ENCODE measurements around the gene CDKAL1. TPM values are rescaled to one million over a fixed set of nuclear protein-coding genes. Genes with fewer than 3 reads are reported as not detected.

CDKAL1 gene
- total RNA-seq, 1 experiment from 2014 or later, result 24.4 TPM

- DNase-seq, result no peak
- H3K36me3 ChIP-seq (replicated peaks; ENCODE audit: control insufficient read depth, insufficient read depth, low read length), result no peaks in the 10 kb centered on the region
- H3K4me3 ChIP-seq (ENCODE audit: insufficient read depth, low read depth, low read length), result no peak overlapping the region
- no peaks in the 10 kb centered on the region for H3K27me3 ChIP-seq (ENCODE audit: control insufficient read depth, insufficient read depth, low read length)
These were observed 335.8 kb downstream of the CDKAL1 start for GRCh38 chr6:20870021-20870420.

- no peaks in the 10 kb centered on the region for H3K36me3 ChIP-seq (replicated peaks; ENCODE audit: control insufficient read depth, insufficient read depth, low read length)
- no peak for DNase-seq
- H3K4me3 ChIP-seq (ENCODE audit: insufficient read depth, low read depth, low read length), result no peak overlapping the region
- H3K27me3 ChIP-seq (ENCODE audit: control insufficient read depth, insufficient read depth, low read length), result no peaks in the 10 kb centered on the region
These were observed 336.2 kb downstream of the CDKAL1 start for GRCh38 chr6:20870493-20870892.

GRCh38 chr6:20873425-20874190 is 339.4 kb downstream of the CDKAL1 start:
- no peaks in the 10 kb centered on the region for H3K27me3 ChIP-seq (ENCODE audit: control insufficient read depth, insufficient read depth, low read length)
- no peak overlapping the region for H3K4me3 ChIP-seq (ENCODE audit: insufficient read depth, low read depth, low read length)
- DNase-seq, result peak; percentile 30
- H3K36me3 ChIP-seq (replicated peaks; ENCODE audit: control insufficient read depth, insufficient read depth, low read length), result no peaks in the 10 kb centered on the region

- H3K4me3 ChIP-seq (ENCODE audit: insufficient read depth, low read depth, low read length), result no peak overlapping the region
- peak; percentile 25 for DNase-seq
- H3K36me3 ChIP-seq (replicated peaks; ENCODE audit: control insufficient read depth, insufficient read depth, low read length), result no peaks in the 10 kb centered on the region
- H3K27me3 ChIP-seq (ENCODE audit: control insufficient read depth, insufficient read depth, low read length), result no peaks in the 10 kb centered on the region
These were observed 341.2 kb downstream of the CDKAL1 start for GRCh38 chr6:20875369-20875963.

- no peak for DNase-seq
- no peaks in the 10 kb centered on the region for H3K36me3 ChIP-seq (replicated peaks; ENCODE audit: control insufficient read depth, insufficient read depth, low read length)
These were observed 341.8 kb downstream of the CDKAL1 start for GRCh38 chr6:20876036-20876435.

GRCh38 chr6:20876561-20876960 is 342.3 kb downstream of the CDKAL1 start:
- no peaks in the 10 kb centered on the region for H3K27me3 ChIP-seq (ENCODE audit: control insufficient read depth, insufficient read depth, low read length)
- H3K4me3 ChIP-seq (ENCODE audit: insufficient read depth, low read depth, low read length), result no peak overlapping the region
- H3K36me3 ChIP-seq (replicated peaks; ENCODE audit: control insufficient read depth, insufficient read depth, low read length), result no peaks in the 10 kb centered on the region
- no peak for DNase-seq

More at GRCh38 chr6:20876036-20876435, 341.8 kb downstream of the CDKAL1 start:
- Histone ChIP-seq H3K4me3 (ENCODE audit: insufficient read depth, low read depth, low read length) (no peak overlapping the region), H3K27me3 (ENCODE audit: control insufficient read depth, insufficient read depth, low read length) (no peaks in the 10 kb centered on the region)

GRCh38 chr6:20877008-20877937 is 343.0 kb downstream of the CDKAL1 start:
- Histone ChIP-seq H3K27me3 (ENCODE audit: control insufficient read depth, insufficient read depth, low read length) (no peaks in the 10 kb centered on the region), H3K4me3 (ENCODE audit: insufficient read depth, low read depth, low read length) (no peak overlapping the region), H3K36me3 (replicated peaks; ENCODE audit: control insufficient read depth, insufficient read depth, low read length) (no peaks in the 10 kb centered on the region)
- DNase-seq, result no peak

GRCh38 chr6:20879121-20879520 is 344.9 kb downstream of the CDKAL1 start:
- no peaks in the 10 kb centered on the region for H3K36me3 ChIP-seq (replicated peaks; ENCODE audit: control insufficient read depth, insufficient read depth, low read length)
- no peaks in the 10 kb centered on the region for H3K27me3 ChIP-seq (ENCODE audit: control insufficient read depth, insufficient read depth, low read length)
- DNase-seq, result no peak
- H3K4me3 ChIP-seq (ENCODE audit: insufficient read depth, low read depth, low read length), result no peak overlapping the region

GRCh38 chr6:20879526-20879925 is 345.3 kb downstream of the CDKAL1 start:
- Histone ChIP-seq H3K27me3 (ENCODE audit: control insufficient read depth, insufficient read depth, low read length) (no peaks in the 10 kb centered on the region), H3K4me3 (ENCODE audit: insufficient read depth, low read depth, low read length) (no peak overlapping the region), H3K36me3 (replicated peaks; ENCODE audit: control insufficient read depth, insufficient read depth, low read length) (no peaks in the 10 kb centered on the region)
- no peak for DNase-seq

- DNase-seq, result no peak
- H3K27me3 ChIP-seq (ENCODE audit: control insufficient read depth, insufficient read depth, low read length), result no peaks in the 10 kb centered on the region
- no peaks in the 10 kb centered on the region for H3K36me3 ChIP-seq (replicated peaks; ENCODE audit: control insufficient read depth, insufficient read depth, low read length)
- H3K4me3 ChIP-seq (ENCODE audit: insufficient read depth, low read depth, low read length), result no peak overlapping the region
These were observed 347.1 kb downstream of the CDKAL1 start for GRCh38 chr6:20881365-20881764.

- H3K27me3 ChIP-seq (ENCODE audit: control insufficient read depth, insufficient read depth, low read length), result no peaks in the 10 kb centered on the region
- DNase-seq, result peak; percentile 36
- no peaks in the 10 kb centered on the region for H3K36me3 ChIP-seq (replicated peaks; ENCODE audit: control insufficient read depth, insufficient read depth, low read length)
- no peak overlapping the region for H3K4me3 ChIP-seq (ENCODE audit: insufficient read depth, low read depth, low read length)
These were observed 347.8 kb downstream of the CDKAL1 start for GRCh38 chr6:20882014-20882413.

GRCh38 chr6:20885076-20885475 is 350.8 kb downstream of the CDKAL1 start:
- Histone ChIP-seq H3K4me3 (ENCODE audit: insufficient read depth, low read depth, low read length) (no peak overlapping the region), H3K36me3 (replicated peaks; ENCODE audit: control insufficient read depth, insufficient read depth, low read length) (no peaks in the 10 kb centered on the region), H3K27me3 (ENCODE audit: control insufficient read depth, insufficient read depth, low read length) (no peaks in the 10 kb centered on the region)
- no peak for DNase-seq

GRCh38 chr6:20891161-20891560 is 356.9 kb downstream of the CDKAL1 start:
- no peak for DNase-seq
- no peaks in the 10 kb centered on the region for H3K27me3 ChIP-seq (ENCODE audit: control insufficient read depth, insufficient read depth, low read length)
- H3K4me3 ChIP-seq (ENCODE audit: insufficient read depth, low read depth, low read length), result no peak overlapping the region
- H3K36me3 ChIP-seq (replicated peaks; ENCODE audit: control insufficient read depth, insufficient read depth, low read length), result no peaks in the 10 kb centered on the region

GRCh38 chr6:20892365-20892764 is 358.1 kb downstream of the CDKAL1 start:
- Histone ChIP-seq H3K27me3 (ENCODE audit: control insufficient read depth, insufficient read depth, low read length) (no peaks in the 10 kb centered on the region), H3K36me3 (replicated peaks; ENCODE audit: control insufficient read depth, insufficient read depth, low read length) (no peaks in the 10 kb centered on the region), H3K4me3 (ENCODE audit: insufficient read depth, low read depth, low read length) (no peak overlapping the region)
- no peak for DNase-seq

All from H7 (cell line).